Ascending aorta (tissue), 2 donors: ENCODE measurements around the gene B3GNT3. TPM values are rescaled to one million over a fixed set of nuclear protein-coding genes. Genes with fewer than 3 reads are reported as not detected.

Experiments used
- DNase-seq, 2 donors: peaks; one replicate each; pipeline ENCODE4 v3.0.0-alpha.2; 2019; ENCODE audit warnings: low spot score in 2 of 2
- H3K27ac ChIP-seq, 2 donors: fragments of 200-600 bp; sonication (generic); one replicate each; pipeline ENCODE4 v1.5.1; 2016 to 2017; ENCODE audit warnings: mild to moderate bottlenecking in 1 of 2
- H3K27me3 ChIP-seq: fragments of 200-600 bp; sonication (generic); one replicate; pipeline ENCODE4 v1.5.1; 2017
- H3K36me3 ChIP-seq, 2 donors: fragments of 200-600 bp; sonication (generic); one replicate each; pipeline ENCODE4 v1.5.1; 2016
- H3K4me1 ChIP-seq, 2 donors: fragments of 200-600 bp; sonication (generic); one replicate each; pipeline ENCODE4 v1.5.1; 2016 to 2017; ENCODE audit warnings: mild to moderate bottlenecking in 1 of 2
- H3K4me3 ChIP-seq, 2 donors: fragments of 200-600 bp; sonication (generic); one replicate each; pipeline ENCODE4 v1.5.1; 2016 to 2017; ENCODE audit warnings: mild to moderate bottlenecking in 1 of 2
- H3K9me3 ChIP-seq, 2 donors: fragments of 200-600 bp; sonication (generic); one replicate each; pipeline ENCODE4 v1.5.1; 2016
- CTCF ChIP-seq, 3 experiments: fragments of 200-600 bp in 2 of 3; fragments of 450-650 bp in 1 of 3; sonication (generic) in 2 of 3; IDR thresholded peaks; one replicate each; pipeline ENCODE4 v1.5.1; 2016 to 2019; ENCODE audit warnings: antibody characterized with exemption in 3 of 3, mild to moderate bottlenecking in 1 of 3, moderate library complexity in 1 of 3
- intact Hi-C: fragments of 100-400 bp; cut with DNase I; formaldehyde crosslinking; loops from one replicate; pipeline ENCODE4 v1.15.1; 2023
- total RNA-seq: library from RNA; depleted of rRNA; stranded (reverse); fragments of >200 nt; gene quantifications from one replicate; pipeline ENCODE4 v1.1.0, GENCODE V29; 2016

The B3GNT3 gene
- total RNA-seq, 1 donor from 2014 or later, result 0.64 TPM

GRCh38 chr19:17762505-17763229 lies 32.3 kb upstream of the B3GNT3 start:
- Histone ChIP-seq H3K4me1 (no peaks in the 10 kb centered on the region), H3K9me3 (no peaks in the 10 kb centered on the region), H3K4me3 (no peak overlapping the region), H3K27me3 (no peaks in the 10 kb centered on the region), H3K27ac (no peak overlapping the region), H3K36me3 (no peaks in the 10 kb centered on the region)
- no peak for TF ChIP-seq CTCF (IDR thresholded peaks at IDR 0.05)
- intact Hi-C loops, result no loop called here
- no peak for DNase-seq

- TF ChIP-seq CTCF (IDR thresholded peaks at IDR 0.05), result no peak
- Histone ChIP-seq H3K36me3 (no peaks in the 10 kb centered on the region), H3K27ac (no peak overlapping the region), H3K27me3 (no peaks in the 10 kb centered on the region), H3K4me3 (no peak overlapping the region), H3K9me3 (no peaks in the 10 kb centered on the region), H3K4me1 (no peaks in the 10 kb centered on the region)
- intact Hi-C loops, result no loop called here
- no peak for DNase-seq
Observed at GRCh38 chr19:17764348-17764747, 30.6 kb upstream of the B3GNT3 start.

GRCh38 chr19:17765069-17765618 lies 29.8 kb upstream of the B3GNT3 start:
- intact Hi-C loops, result no loop called here
- TF ChIP-seq CTCF (IDR thresholded peaks at IDR 0.05), result no peak
- Histone ChIP-seq H3K9me3 (no peaks in the 10 kb centered on the region), H3K27me3 (no peaks in the 10 kb centered on the region), H3K27ac (no peak overlapping the region), H3K4me1 (no peaks in the 10 kb centered on the region), H3K4me3 (no peak overlapping the region), H3K36me3 (no peaks in the 10 kb centered on the region)
- peak; percentile 54 to 77 for DNase-seq

GRCh38 chr19:17766543-17767131 lies 28.3 kb upstream of the B3GNT3 start:
- Histone ChIP-seq H3K27ac (no peak overlapping the region), H3K4me3 (peak overlapping the region in 1 of 2 donors; percentile 26), H3K27me3 (no peaks in the 10 kb centered on the region), H3K4me1 (no peaks in the 10 kb centered on the region), H3K36me3 (no peaks in the 10 kb centered on the region), H3K9me3 (no peaks in the 10 kb centered on the region)
- DNase-seq, result peak in 1 of 2 donors; percentile 86
- intact Hi-C loops, result loop anchor here (1.0 to 2.0 kb wide), 2 partner anchors 63 to 160 kb away; no protein-coding TSS in a partner anchor
- TF ChIP-seq CTCF (IDR thresholded peaks at IDR 0.05), result peak; percentile 66 to 72 (median 69)

GRCh38 chr19:17767559-17767958 lies 27.4 kb upstream of the B3GNT3 start:
- no peaks in the 10 kb centered on the region for H3K4me1 ChIP-seq
- no peak for TF ChIP-seq CTCF (IDR thresholded peaks at IDR 0.05)
- no peaks in the 10 kb centered on the region for H3K36me3 ChIP-seq
- intact Hi-C loops, result loop anchor here (2.0 kb wide), 1 partner anchor 161 kb away; no protein-coding TSS in a partner anchor
- H3K4me3 ChIP-seq, result no peak overlapping the region
- H3K9me3 ChIP-seq, result no peaks in the 10 kb centered on the region
- no peaks in the 10 kb centered on the region for H3K27me3 ChIP-seq
- H3K27ac ChIP-seq, result no peak overlapping the region
- DNase-seq, result no peak
